Mesenchymal stem cell (in vitro differentiated cells and primary cell): ENCODE data around the gene VPS4B.
A peak's percentile ranks its signal among the peaks of the same experiment; 100 is the strongest.
"Not testable (repeated sequence)": the region's sequence is repeated elsewhere in the genome, so short reads cannot be mapped to it uniquely, and the experiment has no call there.

ENCODE experiments used
- DNase-seq: peaks from one replicate; pipeline ENCODE4 v3.0.0-alpha.2; 2013
- H2AFZ ChIP-seq: one replicate; pipeline ENCODE4 v1.6.1; 2013; ENCODE audit warnings: low read depth, mild to moderate bottlenecking, control low read depth, inconsistent platforms, low read length, moderate library complexity
- H2AK5ac ChIP-seq: 2 replicates; pipeline ENCODE4 v1.6.1; 2013; ENCODE audit warnings: low read length, moderate library complexity, mild to moderate bottlenecking, inconsistent platforms; ENCODE audit not compliant: severe bottlenecking
- H2BK120ac ChIP-seq: one replicate; pipeline ENCODE4 v1.6.1; 2013; ENCODE audit warnings: low read depth, mild to moderate bottlenecking, inconsistent platforms, low read length, moderate library complexity
- H2BK12ac ChIP-seq, 2 experiments: one replicate each; pipeline ENCODE4 v1.6.1; 2013; ENCODE audit warnings: inconsistent platforms in 2 of 2, low read length in 2 of 2, mild to moderate bottlenecking in 2 of 2, moderate library complexity in 2 of 2, control low read depth in 1 of 2
- H2BK15ac ChIP-seq: one replicate; pipeline ENCODE4 v1.6.1; 2013; ENCODE audit warnings: mild to moderate bottlenecking, low read depth, inconsistent platforms; ENCODE audit not compliant: poor library complexity, severe bottlenecking
- H2BK5ac ChIP-seq: 2 replicates; pipeline ENCODE4 v1.6.1; 2013; ENCODE audit warnings: low read depth, mild to moderate bottlenecking, low read length, control low read depth, inconsistent platforms; ENCODE audit not compliant: poor library complexity, severe bottlenecking
- H3K14ac ChIP-seq, 2 experiments: one replicate each; pipeline ENCODE4 v1.6.1; 2013; ENCODE audit warnings: inconsistent platforms in 2 of 2, low read length in 2 of 2, control low read depth in 1 of 2, mild to moderate bottlenecking in 1 of 2, moderate library complexity in 1 of 2
- H3K18ac ChIP-seq, 2 experiments: one replicate each; pipeline ENCODE4 v1.6.1; 2013; ENCODE audit warnings: inconsistent platforms in 2 of 2, low read length in 2 of 2, control low read depth in 1 of 2, low read depth in 1 of 2, mild to moderate bottlenecking in 1 of 2
- H3K23ac ChIP-seq, 2 experiments: one replicate each; pipeline ENCODE4 v1.6.1; 2013; ENCODE audit warnings: inconsistent platforms in 2 of 2, low read length in 2 of 2, mild to moderate bottlenecking in 2 of 2, moderate library complexity in 2 of 2, control low read depth in 1 of 2
- H3K27ac ChIP-seq: 2 replicates; pipeline ENCODE4 v1.5.1; 2013; ENCODE audit warnings: mild to moderate bottlenecking, moderate library complexity, low read length, control low read depth, inconsistent platforms; ENCODE audit not compliant: poor library complexity, severe bottlenecking
- H3K27me3 ChIP-seq, 2 experiments: 2 replicates each; pipeline versions ENCODE4 v1.6.1 to v1.7.0; 2013; ENCODE audit warnings: low read length in 2 of 2, mild to moderate bottlenecking in 2 of 2, moderate library complexity in 2 of 2, control low read depth in 1 of 2, inconsistent platforms in 1 of 2; ENCODE audit not compliant: control insufficient read depth in 1 of 2, insufficient read depth in 1 of 2
- H3K36me3 ChIP-seq, 2 experiments: 2 replicates each; pipeline versions ENCODE4 v1.6.1 to v1.7.0; 2013; ENCODE audit warnings: low read length in 2 of 2, control low read depth in 1 of 2, inconsistent platforms in 1 of 2, low read depth in 1 of 2, mild to moderate bottlenecking in 1 of 2; ENCODE audit not compliant: insufficient read depth in 2 of 2, control insufficient read depth in 1 of 2
- H3K4ac ChIP-seq, 2 experiments: one replicate each; pipeline ENCODE4 v1.6.1; 2013; ENCODE audit warnings: inconsistent platforms in 2 of 2, low read length in 2 of 2, mild to moderate bottlenecking in 2 of 2, moderate library complexity in 2 of 2, control low read depth in 1 of 2, low read depth in 1 of 2
- H3K4me1 ChIP-seq: 2 replicates; pipeline ENCODE4 v1.6.1; 2013; ENCODE audit warnings: low read depth, low read length, control low read depth; ENCODE audit not compliant: control insufficient read depth, insufficient read depth
- H3K4me2 ChIP-seq: 2 replicates; pipeline ENCODE4 v1.6.1; 2013; ENCODE audit warnings: low read length, mild to moderate bottlenecking, inconsistent platforms; ENCODE audit not compliant: poor library complexity, severe bottlenecking
- H3K4me3 ChIP-seq, 2 experiments: 2 replicates each; pipeline versions ENCODE4 v1.5.1 to v1.7.0; 2013; ENCODE audit warnings: low read length in 2 of 2, mild to moderate bottlenecking in 2 of 2, control low read depth in 1 of 2, low read depth in 1 of 2; ENCODE audit not compliant: insufficient read depth in 1 of 2
- H3K79me1 ChIP-seq: replicated peaks from 2 replicates; pipeline ENCODE4 v1.6.1; 2013; ENCODE audit warnings: mild to moderate bottlenecking, control low read depth, low read length, inconsistent platforms; ENCODE audit not compliant: poor library complexity, severe bottlenecking
- H3K9ac ChIP-seq: 2 replicates; pipeline ENCODE4 v1.7.0; 2013; ENCODE audit warnings: mild to moderate bottlenecking, low read length, moderate library complexity
- H3K9me3 ChIP-seq: 2 replicates; pipeline ENCODE4 v1.7.0; 2013; ENCODE audit warnings: mild to moderate bottlenecking, low read length; ENCODE audit not compliant: control insufficient read depth
- H4K8ac ChIP-seq: one replicate; pipeline ENCODE4 v1.6.1; 2013; ENCODE audit warnings: inconsistent platforms, mild to moderate bottlenecking, low read length, moderate library complexity
- H4K91ac ChIP-seq: one replicate; pipeline ENCODE4 v1.6.1; 2013; ENCODE audit warnings: mild to moderate bottlenecking, low read length, inconsistent platforms
- WGBS: methylation state at CpG from one replicate; pipeline ENCODE4 v1.1.7; 2013; ENCODE audit warnings: mixed read lengths; 5-methylcytosine and 5-hydroxymethylcytosine counted together

VPS4B gene

DNA sequence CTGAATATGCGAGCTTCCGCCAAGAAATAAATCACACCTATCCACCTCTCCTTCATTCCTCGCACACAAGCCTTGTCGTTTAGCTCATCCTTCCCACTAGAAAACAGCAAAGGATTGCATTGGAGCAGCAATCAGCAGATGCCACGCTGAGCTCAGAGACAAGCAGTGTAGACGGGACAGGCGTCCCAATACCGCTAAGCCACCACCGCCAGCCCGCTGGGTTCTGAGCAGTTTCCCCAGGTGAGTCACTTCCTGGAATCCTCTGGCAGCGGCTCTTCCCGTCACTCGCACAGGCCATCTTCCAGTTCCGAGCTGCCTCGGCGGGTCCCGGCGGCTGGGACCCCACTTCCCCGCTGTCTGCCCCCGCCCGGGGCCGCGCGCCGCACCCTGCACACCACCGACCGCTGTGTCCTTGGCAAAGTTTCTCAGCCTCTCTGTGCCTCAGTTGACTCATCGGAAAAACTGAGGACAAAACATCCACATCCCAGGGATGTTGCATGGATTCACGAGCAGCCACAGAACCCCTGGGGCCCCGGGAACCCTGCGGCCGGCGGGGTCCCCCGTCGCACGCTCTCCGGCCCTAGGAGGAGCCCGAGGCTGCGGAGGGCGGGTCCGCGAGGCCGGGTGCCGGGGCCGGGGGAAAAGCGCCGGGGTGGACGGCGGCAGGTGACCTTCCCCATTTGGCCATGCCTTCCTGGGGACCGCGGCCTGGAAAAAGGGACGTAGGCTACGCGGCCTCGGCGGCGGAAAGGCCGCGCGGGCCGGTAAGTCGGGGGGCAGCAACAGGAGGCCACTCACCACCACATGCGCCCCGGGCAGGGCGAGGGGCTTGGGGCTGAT is 55.8 kb downstream of the VPS4B start:
- peak overlapping the region; percentile 98 to 99 for H3K18ac ChIP-seq
- H3K9ac ChIP-seq, result peak overlapping the region; percentile 97
- H2BK5ac ChIP-seq, result peak overlapping the region; percentile 33
- peak; percentile 77 for DNase-seq
- peak overlapping the region; percentile 94 for H4K8ac ChIP-seq
- peak overlapping the region; percentile 98 to 99 for H3K4me3 ChIP-seq
- no peaks in the 10 kb centered on the region for H3K4me1 ChIP-seq
- peak overlapping the region; percentile 93 for H2BK120ac ChIP-seq
- peak overlapping the region; percentile 77 to 98 for H3K4ac ChIP-seq
- peak overlapping the region in 1 of 2 experiments; percentile 91 for H3K23ac ChIP-seq
- H3K14ac ChIP-seq, result peak overlapping the region in 1 of 2 experiments; percentile 100
- H3K9me3 ChIP-seq, result no peaks in the 10 kb centered on the region
- peak overlapping the region; percentile 60 for H3K4me2 ChIP-seq
- peak overlapping the region; percentile 79 for H4K91ac ChIP-seq
- H2BK12ac ChIP-seq, result peak overlapping the region in 1 of 2 experiments; percentile 52
- no peaks in the 10 kb centered on the region for H3K27me3 ChIP-seq
- peak overlapping the region; percentile 48 for H3K27ac ChIP-seq
- H3K36me3 ChIP-seq, result peaks cover 3 to 15% of the 10 kb centered on the region in 2 experiments
- WGBS, result under 1% methylated on average over 58 of the region's 65 CpGs
- H2AFZ ChIP-seq, result peak overlapping the region; percentile 93
- H2BK15ac ChIP-seq, result peak overlapping the region; percentile 78
- no peak overlapping the region for H2AK5ac ChIP-seq
- peaks cover 11% of the 10 kb centered on the region for H3K79me1 ChIP-seq

DNA sequence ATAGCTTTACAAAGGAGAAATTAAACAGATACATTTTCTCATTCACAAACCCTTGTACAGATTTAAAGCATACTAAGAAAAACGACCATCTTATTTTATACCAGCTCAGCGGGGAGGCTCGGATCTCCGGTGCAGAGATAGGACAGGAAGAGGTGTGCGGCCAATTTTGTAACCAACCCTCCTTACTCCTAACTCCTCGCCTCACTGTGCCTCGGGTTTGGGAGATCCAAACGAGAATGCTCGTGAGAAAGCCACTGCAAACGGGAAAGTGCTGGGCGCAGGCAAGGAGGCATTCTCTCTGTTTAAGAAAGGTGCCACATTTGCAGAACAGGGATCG is 56.4 kb downstream of the VPS4B start:
- Histone ChIP-seq H2BK12ac (no peak overlapping the region), H2BK15ac (no peak overlapping the region), H3K4me2 (peak overlapping the region; percentile 60), H3K18ac (no peak overlapping the region), H3K14ac (no peak overlapping the region), H3K4me3 (peak overlapping the region; percentile 98 to 99), H3K36me3 (peaks cover 3 to 19% of the 10 kb centered on the region in 2 experiments), H3K9me3 (no peaks in the 10 kb centered on the region), H2BK120ac (no peak overlapping the region), H2AFZ (no peak overlapping the region), H3K23ac (no peak overlapping the region), H3K4me1 (no peaks in the 10 kb centered on the region), H3K4ac (no peak overlapping the region), H3K27ac (peak overlapping the region; percentile 24), H3K27me3 (no peaks in the 10 kb centered on the region), H4K8ac (no peak overlapping the region), H3K79me1 (peaks cover 11% of the 10 kb centered on the region), H4K91ac (no peak overlapping the region), H2BK5ac (no peak overlapping the region), H3K9ac (peak overlapping the region; percentile 97), H2AK5ac (no peak overlapping the region)
- WGBS, result 2% methylated on average over 12 of the region's 12 CpGs
- no peak for DNase-seq

DNA sequence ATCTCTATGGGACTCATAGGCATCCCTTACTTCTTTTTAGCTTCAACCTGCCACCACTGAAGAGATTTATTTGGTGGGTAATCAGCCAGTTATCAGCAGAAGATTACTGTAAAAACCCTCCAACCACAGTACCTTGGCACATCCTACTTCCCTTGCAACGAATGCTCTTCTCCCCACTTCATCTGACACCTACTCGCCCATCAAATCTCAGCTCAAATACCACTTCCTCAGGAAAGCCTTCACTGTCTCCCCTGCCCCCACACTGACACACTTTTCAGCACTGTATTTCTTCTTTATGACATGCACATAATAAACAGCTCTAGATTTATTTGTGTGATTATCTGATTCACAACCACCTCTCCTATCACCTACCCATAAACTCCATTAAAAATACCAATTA is 58.3 kb downstream of the VPS4B start:
- Histone ChIP-seq H3K4me3 (no peak overlapping the region), H2BK15ac (no peak overlapping the region), H3K4me2 (no peak overlapping the region), H3K4me1 (no peaks in the 10 kb centered on the region), H3K14ac (no peak overlapping the region), H2BK12ac (no peak overlapping the region), H2BK5ac (no peak overlapping the region), H3K4ac (no peak overlapping the region), H3K18ac (no peak overlapping the region), H3K27ac (no peak overlapping the region), H3K27me3 (no peaks in the 10 kb centered on the region), H2AK5ac (no peak overlapping the region), H3K36me3 (peaks cover 8 to 36% of the 10 kb centered on the region in 2 experiments), H3K9ac (no peak overlapping the region), H4K8ac (no peak overlapping the region), H2AFZ (no peak overlapping the region), H3K9me3 (no peaks in the 10 kb centered on the region), H3K79me1 (peaks cover 10% of the 10 kb centered on the region), H3K23ac (no peak overlapping the region), H4K91ac (no peak overlapping the region), H2BK120ac (no peak overlapping the region)
- no peak for DNase-seq
- 98% methylated on average over 2 of the region's 2 CpGs for WGBS

DNA sequence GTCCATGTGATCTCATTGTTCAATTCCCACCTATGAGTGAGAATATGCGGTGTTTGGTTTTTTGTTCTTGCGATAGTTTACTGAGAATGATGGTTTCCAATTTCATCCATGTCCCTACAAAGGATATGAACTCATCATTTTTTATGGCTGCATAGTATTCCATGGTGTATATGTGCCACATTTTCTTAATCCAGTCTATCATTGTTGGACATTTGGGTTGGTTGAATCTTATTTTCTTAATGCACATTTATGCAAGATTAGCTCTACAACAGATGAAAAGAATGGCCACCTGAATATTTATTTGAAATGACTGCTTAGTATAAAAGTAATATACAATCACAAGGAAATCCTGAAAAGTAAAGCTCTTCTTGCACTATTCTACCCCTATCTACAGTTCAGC is 58.9 kb downstream of the VPS4B start:
- not testable (repeated sequence) for H3K14ac ChIP-seq, H3K27ac ChIP-seq, H2AK5ac ChIP-seq, H3K27me3 ChIP-seq, H4K91ac ChIP-seq, H3K9ac ChIP-seq, H2BK5ac ChIP-seq, H3K4me1 ChIP-seq, H3K4me3 ChIP-seq, H2AFZ ChIP-seq, H3K9me3 ChIP-seq, H2BK15ac ChIP-seq, H3K23ac ChIP-seq, H3K18ac ChIP-seq, H3K4me2 ChIP-seq, H4K8ac ChIP-seq, H3K4ac ChIP-seq, H2BK12ac ChIP-seq, H2BK120ac ChIP-seq, DNase-seq
- Histone ChIP-seq H3K79me1 (peaks cover 10% of the 10 kb centered on the region), H3K36me3 (peaks cover 10 to 40% of the 10 kb centered on the region in 2 experiments)
- no CpG with 5 or more reads among the region's 2 CpGs for WGBS
